Kidney epithelial cell (primary cell): ENCODE data around the gene NT5C. TPM values are rescaled to one million over a fixed set of nuclear protein-coding genes. Genes with fewer than 3 reads are reported as not detected.
"Not testable (repeated sequence)": the region's sequence is repeated elsewhere in the genome, so short reads cannot be mapped to it uniquely, and the experiment has no call there.

Source experiments
- DNase-seq: peaks from one replicate; pipeline ENCODE4 v3.0.0-alpha.2; 2010; ENCODE audit warnings: low read depth
- H3K27me3 ChIP-seq: 2 replicates; pipeline ENCODE4 v1.6.0; 2011; ENCODE audit warnings: low read length; ENCODE audit not compliant: control insufficient read depth, insufficient read depth
- H3K36me3 ChIP-seq: 2 replicates; pipeline ENCODE4 v1.5.1; 2011; ENCODE audit warnings: low read length; ENCODE audit not compliant: control insufficient read depth, insufficient read depth
- H3K4me3 ChIP-seq: 2 replicates; pipeline ENCODE4 v1.5.1; 2011; ENCODE audit warnings: low read depth, mild to moderate bottlenecking, control low read depth, low read length
- total RNA-seq: library from RNA; depleted of rRNA; stranded (reverse); fragments of >200 nt; gene quantifications from 2 replicates; pipeline ENCODE4 v1.2.3, GENCODE V29; 2015
- TF ChIP-seq, protein P1 (sequence below): IDR thresholded peaks from 2 replicates; pipeline ENCODE4 v1.5.1; 2011; ENCODE audit warnings: mild to moderate bottlenecking, moderate library complexity, low read length, control low read depth, inconsistent platforms; ENCODE audit not compliant: insufficient read depth, poor library complexity, severe bottlenecking

Gene NT5C
- total RNA-seq, 1 donor from 2014 or later = 114 TPM

DNA sequence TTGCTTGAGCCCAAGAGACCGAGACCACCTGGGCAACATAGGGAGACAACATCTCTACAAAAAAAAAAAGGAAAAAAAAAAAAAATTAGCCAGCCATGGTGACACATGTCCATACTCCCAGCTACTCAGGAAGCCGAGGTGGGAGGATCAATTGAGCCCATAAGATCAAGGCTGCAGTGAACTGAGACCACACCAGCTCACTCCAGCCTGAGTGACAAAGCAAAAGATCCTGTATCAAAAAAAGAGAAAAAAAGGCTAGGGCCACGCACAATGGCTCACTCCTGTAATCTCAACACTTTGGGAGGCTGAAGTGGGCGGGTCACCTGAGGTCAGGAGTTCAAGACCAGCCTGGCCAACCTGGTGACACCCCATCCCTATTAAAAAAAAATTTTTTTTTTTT lies 37.5 kb upstream of the NT5C start:
- no peaks in the 10 kb centered on the region for H3K27me3 ChIP-seq
- no peak for DNase-seq
- TF ChIP-seq, protein P1, sequence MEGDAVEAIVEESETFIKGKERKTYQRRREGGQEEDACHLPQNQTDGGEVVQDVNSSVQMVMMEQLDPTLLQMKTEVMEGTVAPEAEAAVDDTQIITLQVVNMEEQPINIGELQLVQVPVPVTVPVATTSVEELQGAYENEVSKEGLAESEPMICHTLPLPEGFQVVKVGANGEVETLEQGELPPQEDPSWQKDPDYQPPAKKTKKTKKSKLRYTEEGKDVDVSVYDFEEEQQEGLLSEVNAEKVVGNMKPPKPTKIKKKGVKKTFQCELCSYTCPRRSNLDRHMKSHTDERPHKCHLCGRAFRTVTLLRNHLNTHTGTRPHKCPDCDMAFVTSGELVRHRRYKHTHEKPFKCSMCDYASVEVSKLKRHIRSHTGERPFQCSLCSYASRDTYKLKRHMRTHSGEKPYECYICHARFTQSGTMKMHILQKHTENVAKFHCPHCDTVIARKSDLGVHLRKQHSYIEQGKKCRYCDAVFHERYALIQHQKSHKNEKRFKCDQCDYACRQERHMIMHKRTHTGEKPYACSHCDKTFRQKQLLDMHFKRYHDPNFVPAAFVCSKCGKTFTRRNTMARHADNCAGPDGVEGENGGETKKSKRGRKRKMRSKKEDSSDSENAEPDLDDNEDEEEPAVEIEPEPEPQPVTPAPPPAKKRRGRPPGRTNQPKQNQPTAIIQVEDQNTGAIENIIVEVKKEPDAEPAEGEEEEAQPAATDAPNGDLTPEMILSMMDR = no peak
- H3K4me3 ChIP-seq = no peak overlapping the region
- H3K36me3 ChIP-seq = peaks cover 2% of the 10 kb centered on the region

DNA sequence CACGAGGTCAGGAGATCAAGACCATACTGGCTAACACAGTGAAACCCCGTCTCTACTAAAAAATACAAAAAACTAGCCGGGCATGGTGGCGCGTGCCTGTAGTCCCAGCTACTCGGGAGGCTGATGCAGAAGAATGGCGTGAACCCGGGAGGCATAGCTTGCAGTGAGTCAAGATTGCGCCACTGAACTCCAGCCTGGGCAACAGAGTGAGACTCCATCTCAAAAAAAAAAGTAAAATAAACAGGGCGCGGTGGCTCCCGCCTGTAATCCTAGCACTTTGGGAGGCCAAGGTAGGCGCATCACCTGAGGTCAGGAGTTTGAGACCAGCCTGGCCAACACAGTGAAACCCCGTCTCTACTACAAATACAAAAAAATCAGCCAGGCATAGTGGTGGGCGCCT lies 33.1 kb upstream of the NT5C start:
- not testable (repeated sequence) for DNase-seq, H3K36me3 ChIP-seq, H3K4me3 ChIP-seq, H3K27me3 ChIP-seq

DNA sequence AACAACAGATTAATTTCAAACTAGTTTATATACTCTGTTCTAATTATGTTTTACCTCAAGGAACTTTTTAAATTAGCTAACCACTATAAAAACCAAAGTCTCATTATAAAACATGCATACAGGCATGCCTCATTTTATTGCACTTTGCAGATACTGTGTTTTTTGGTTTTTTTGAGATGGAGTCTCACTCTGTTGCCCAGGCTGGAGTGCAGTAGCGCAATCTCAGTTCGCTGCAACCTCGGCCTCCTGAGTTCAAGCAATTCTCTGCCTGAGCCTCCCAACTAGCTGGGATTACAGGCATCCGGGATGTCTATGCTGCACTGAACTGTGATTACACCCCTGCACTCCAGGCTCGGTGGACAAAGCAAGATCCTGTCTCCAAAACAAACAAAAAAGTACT lies 31.5 kb upstream of the NT5C start:
- TF ChIP-seq, protein P1 = no peak

DNA sequence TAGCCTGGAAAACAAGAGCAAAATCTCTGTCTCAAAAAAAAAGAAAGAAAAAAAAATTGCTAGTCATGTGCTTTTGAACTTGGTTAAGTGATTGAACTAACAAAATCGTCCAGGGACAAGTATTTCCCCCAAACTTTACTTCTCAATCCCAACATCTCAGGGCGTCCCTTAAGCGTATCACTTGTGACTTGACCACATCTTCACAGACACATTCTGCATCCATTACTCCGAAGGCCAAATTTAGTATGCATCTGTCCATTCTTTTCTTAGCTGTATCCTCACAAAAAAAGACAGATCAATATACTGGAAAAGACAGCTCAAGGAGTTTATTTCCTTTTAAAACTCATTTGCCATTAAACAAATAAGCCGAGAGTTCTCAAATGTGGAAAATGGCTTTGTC lies 28.7 kb upstream of the NT5C start:
- H3K4me3 ChIP-seq = no peak overlapping the region
- no peaks in the 10 kb centered on the region for H3K36me3 ChIP-seq
- TF ChIP-seq, protein P1 = no peak
- no peaks in the 10 kb centered on the region for H3K27me3 ChIP-seq
- DNase-seq = no peak

More for the DNA sequence above, 31.5 kb upstream of the NT5C start:
- H3K27me3 ChIP-seq = no peaks in the 10 kb centered on the region
- no peak for DNase-seq
- H3K4me3 ChIP-seq = no peak overlapping the region
- H3K36me3 ChIP-seq = no peaks in the 10 kb centered on the region

DNA sequence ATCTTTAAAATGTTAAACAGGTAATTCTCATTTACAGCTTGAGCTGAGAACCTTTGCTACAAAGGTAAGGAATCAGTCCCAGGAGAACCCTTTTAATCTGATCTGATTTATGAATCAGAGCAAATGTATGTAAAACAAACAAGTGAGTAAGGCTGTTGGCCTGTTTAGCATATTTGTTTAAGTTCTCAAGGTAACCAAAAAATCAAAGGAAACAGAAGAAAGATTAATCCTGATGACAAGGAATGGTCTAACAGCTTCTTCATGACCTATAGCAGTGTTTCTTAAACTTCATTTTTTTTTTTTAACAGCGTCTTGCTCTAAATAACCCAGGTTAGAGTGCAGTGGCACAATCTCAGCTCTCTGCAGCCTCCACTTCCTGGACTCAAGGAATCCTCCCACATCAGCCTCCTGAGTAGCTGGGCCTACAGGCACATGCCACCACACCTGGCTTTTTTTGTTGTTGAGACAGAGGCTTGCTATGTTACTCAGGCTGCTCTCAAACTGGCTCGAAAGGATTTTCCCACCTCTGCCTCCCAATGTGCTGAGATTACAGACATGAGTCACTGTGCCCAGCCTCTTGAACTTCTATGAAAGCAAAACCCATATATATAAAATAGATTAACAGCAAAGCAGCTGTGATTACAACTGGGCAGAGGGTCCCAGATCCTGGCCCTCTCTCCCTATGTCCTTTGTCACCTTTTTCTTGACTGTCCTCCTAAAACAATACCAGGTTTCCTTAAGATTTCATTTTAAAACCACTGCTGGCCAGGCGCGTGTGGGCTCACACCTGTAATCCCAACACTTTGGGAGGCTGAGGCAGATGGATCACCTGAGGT lies 27.9 kb upstream of the NT5C start:
- Histone ChIP-seq H3K27me3 (no peaks in the 10 kb centered on the region), H3K4me3 (no peak overlapping the region), H3K36me3 (no peaks in the 10 kb centered on the region)
- no peak for DNase-seq
- TF ChIP-seq, protein P1 = no peak

DNA sequence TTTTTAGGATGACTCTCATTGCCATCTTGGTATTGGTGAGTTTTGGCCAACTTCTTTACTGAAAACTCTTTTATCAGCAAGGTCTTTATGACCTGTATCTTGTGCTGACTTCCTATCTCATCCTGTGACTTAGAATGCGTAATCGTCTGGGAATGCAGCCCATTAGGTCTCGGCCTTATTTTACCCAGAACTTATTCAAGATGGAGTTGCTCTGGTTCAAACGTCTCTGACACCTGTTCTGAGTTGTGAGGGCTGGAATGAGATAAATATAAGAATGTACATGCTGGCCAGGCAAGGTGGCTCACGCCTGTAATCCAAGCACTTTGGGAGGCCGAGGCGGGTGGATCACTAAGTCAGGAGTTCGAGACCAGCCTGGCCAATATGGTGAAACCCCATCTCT lies 26.9 kb upstream of the NT5C start:
- DNase-seq = not testable (repeated sequence)

DNA sequence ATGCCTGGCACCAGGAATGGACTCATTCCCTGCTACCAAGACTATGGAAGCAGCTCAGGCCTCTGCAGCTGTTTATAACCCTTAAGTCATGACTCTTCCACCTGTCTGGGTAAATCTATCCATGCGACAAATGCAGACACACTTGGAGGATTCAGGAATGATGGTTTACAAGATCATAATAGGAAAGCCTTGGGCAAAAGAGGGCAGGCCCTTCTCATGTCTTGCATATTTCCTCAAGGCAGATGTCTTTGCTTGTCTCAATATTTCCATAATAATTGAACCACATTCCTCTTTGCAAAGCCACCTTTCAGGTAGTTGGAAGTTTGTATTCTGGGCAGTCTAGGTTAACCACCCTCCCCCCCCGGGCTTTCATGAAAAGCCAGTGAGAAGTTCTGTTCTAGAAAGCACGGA lies 23.7 kb upstream of the NT5C start:
- Histone ChIP-seq H3K36me3 (no peaks in the 10 kb centered on the region), H3K4me3 (no peak overlapping the region), H3K27me3 (no peaks in the 10 kb centered on the region)
- TF ChIP-seq, protein P1 = no peak
- no peak for DNase-seq

More for the DNA sequence above, 26.9 kb upstream of the NT5C start:
- H3K27me3 ChIP-seq, H3K4me3 ChIP-seq, H3K36me3 ChIP-seq: not testable (repeated sequence)
